GM12801 (cell line): ENCODE data around the gene CT45A3.
"Not testable (repeated sequence)": the region's sequence is repeated elsewhere in the genome, so short reads cannot be mapped to it uniquely, and the experiment has no call there.

Experiments used
- CTCF ChIP-seq: IDR thresholded peaks from one replicate; pipeline ENCODE4 v1.5.1; 2011; ENCODE audit warnings: control low read depth; ENCODE audit not compliant: insufficient read length; ENCODE audit errors: extremely low read depth

Gene CT45A3

GRCh38 chrX:135768091-135768490, at the start of gene CT45A3:
TSS of gene CT45A3 (minus strand) at chrX:135768191. CDS start at chrX:135764444, 3,747 bp downstream.
- not testable (repeated sequence) for TF ChIP-seq CTCF

- not testable (repeated sequence) for TF ChIP-seq CTCF
Measured at GRCh38 chrX:135802687-135803086, 34.7 kb upstream of the CT45A3 start, which contains the start of gene CT45A6. TSS of gene CT45A6 (minus strand) at chrX:135802787. CDS start at chrX:135798993, 3,794 bp downstream.

- not testable (repeated sequence) for TF ChIP-seq CTCF
Measured at GRCh38 chrX:135785403-135785802, 17.4 kb upstream of the CT45A3 start, which contains the start of gene CT45A5. TSS of gene CT45A5 (minus strand) at chrX:135785503. CDS start at chrX:135781729, 3,774 bp downstream.

GRCh38 chrX:135741192-135741715, 26.7 kb downstream of the CT45A3 start:
- TF ChIP-seq CTCF: no peak

GRCh38 chrX:135740681-135741149, 27.3 kb downstream of the CT45A3 start:
- TF ChIP-seq CTCF: no peak

- TF ChIP-seq CTCF: no peak
Measured at GRCh38 chrX:135737366-135738071, 30.5 kb downstream of the CT45A3 start.

- TF ChIP-seq CTCF: no peak
Measured at GRCh38 chrX:135713795-135714194, 54.2 kb downstream of the CT45A3 start.
